Erythroblast (primary cell): Measurements from ENCODE around the gene ERN2.

ENCODE experiments used
- GATA1 ChIP-seq: IDR thresholded peaks from 2 replicates; pipeline ENCODE4 v1.6.1; 2011; ENCODE audit warnings: low read depth, mild to moderate bottlenecking, control low read depth, low read length, moderate library complexity
- POLR2A ChIP-seq: IDR thresholded peaks from 2 replicates; pipeline ENCODE4 v1.6.1; 2011; ENCODE audit warnings: mild to moderate bottlenecking, low read length

GRCh38 chr16:23673971-23674614 is 38.9 kb downstream of the ERN2 start:
- TF ChIP-seq POLR2A (no peak), GATA1 (no peak)
